Ishikawa (cell line): Measurements from ENCODE around the gene ARSJ.

Experiments
- CREB1 ChIP-seq: IDR thresholded peaks from 2 replicates; pipeline ENCODE4 v1.6.1; 2012; ENCODE audit warnings: low read depth
- EGR1 ChIP-seq: IDR thresholded peaks from 2 replicates; pipeline ENCODE4 v1.6.1; 2012
- RAD21 ChIP-seq: IDR thresholded peaks from 2 replicates; pipeline ENCODE4 v1.6.1; 2012; ENCODE audit warnings: low read depth
- TAF1 ChIP-seq: IDR thresholded peaks from 2 replicates; pipeline ENCODE4 v1.6.1; 2012; ENCODE audit warnings: low read depth, mild to moderate bottlenecking
- TF ChIP-seq, protein P1 (sequence below): IDR thresholded peaks from 2 replicates; pipeline ENCODE4 v1.6.1; 2012

DNA sequence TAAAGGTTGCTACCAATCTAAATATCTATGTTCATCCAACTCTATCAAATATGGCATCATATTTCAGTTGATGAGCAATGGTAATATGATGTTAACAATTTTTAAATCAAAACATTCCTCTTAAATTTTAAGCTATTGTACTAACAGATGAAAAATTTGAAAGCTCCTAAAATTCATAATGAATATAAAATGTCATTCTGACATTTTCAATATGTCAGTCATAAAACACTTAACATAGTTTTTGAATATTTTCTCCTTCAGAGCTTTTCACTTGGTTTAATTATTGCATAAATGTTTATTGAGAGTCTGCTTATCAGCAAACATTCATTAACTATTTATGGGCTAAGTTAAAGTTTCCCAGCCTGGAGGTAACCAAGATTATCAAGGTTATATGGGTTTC is 11.8 kb downstream of the ARSJ start:
- no peak for TF ChIP-seq CREB1
- no peak for TF ChIP-seq RAD21
- TF ChIP-seq, protein P1, sequence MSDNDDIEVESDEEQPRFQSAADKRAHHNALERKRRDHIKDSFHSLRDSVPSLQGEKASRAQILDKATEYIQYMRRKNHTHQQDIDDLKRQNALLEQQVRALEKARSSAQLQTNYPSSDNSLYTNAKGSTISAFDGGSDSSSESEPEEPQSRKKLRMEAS = no peak
- TF ChIP-seq EGR1 = no peak
- no peak for TF ChIP-seq TAF1
